GM12878 (cell line): ENCODE results near the gene ZNF646. TPM values are rescaled to one million over a fixed set of nuclear protein-coding genes. Genes with fewer than 3 reads are reported as not detected.

Experiments
- ATAC-seq: fragments of 200-7000 bp; cut with Tn5 transposase; 3 replicates; pipeline ENCODE4 v1.9.1; 2020; ENCODE audit warnings: mild to moderate bottlenecking, moderate library complexity
- BruUV-seq: library from RNA; stranded (reverse); fragments of 400-500 nt; replicated peaks from 2 replicates; lab custom pipeline; 2021; lab: Mats Ljungman, UMichigan
- CTCF ChIA-PET: fragments of 300-600 bp; sonication (Branson Sonifier 250); formaldehyde crosslinking; extraction: SDS; loops from one replicate; lab custom pipeline; 2021; ENCODE audit warnings: inconsistent platforms; lab: Yijun Ruan, JAX
- POLR2A ChIA-PET: fragments of 350-600 bp; formaldehyde crosslinking; extraction: SDS; loops from one replicate; lab custom pipeline; 2021; ENCODE audit warnings: inconsistent platforms; lab: Charles Lee
- RAD21 ChIA-PET: fragments of 300-600 bp; sonication (Branson Sonifier 250); formaldehyde crosslinking; loops from one replicate; lab custom pipeline; 2023; ENCODE audit warnings: antibody characterized with exemption; ENCODE audit not compliant: unreplicated experiment; lab: Charles Lee
- SMC1A ChIA-PET: fragments of 300-600 bp; sonication (Branson Sonifier 250); formaldehyde crosslinking; loops from one replicate; lab custom pipeline; 2023; ENCODE audit not compliant: unreplicated experiment, uncharacterized antibody; lab: Charles Lee
- DNase-seq: peaks from one replicate; pipeline ENCODE4 v3.0.0-alpha.2; 2011; ENCODE audit warnings: low read depth, low spot score
- FAIRE-seq: peaks from 3 replicates; lab custom pipeline; 2011; peaks lifted over from hg19 to GRCh38; lab: Jason Lieb, UNC
- H2AFZ ChIP-seq: 2 replicates; pipeline ENCODE4 v1.6.0; 2011; ENCODE audit warnings: low read depth, low read length, control low read depth; ENCODE audit not compliant: control insufficient read depth
- H3K27ac ChIP-seq: 2 replicates; pipeline ENCODE4 v1.5.1; 2011; ENCODE audit warnings: control low read depth; ENCODE audit not compliant: control insufficient read depth, insufficient read depth
- H3K27me3 ChIP-seq, 2 experiments: replicated peaks in 1 of 2; 2 replicates each; pipeline versions ENCODE4 v1.6.0 to v1.6.1; 2011; ENCODE audit warnings: low read length in 1 of 2; ENCODE audit not compliant: control insufficient read depth in 2 of 2, insufficient read depth in 2 of 2
- H3K36me3 ChIP-seq, 2 experiments: 2 replicates each; pipeline ENCODE4 v1.5.1; 2011; ENCODE audit warnings: low read length in 1 of 2; ENCODE audit not compliant: control insufficient read depth in 2 of 2, insufficient read depth in 2 of 2
- H3K4me1 ChIP-seq: 2 replicates; pipeline ENCODE4 v1.6.1; 2011; ENCODE audit warnings: mild to moderate bottlenecking, low read length, moderate library complexity, mixed read lengths; ENCODE audit not compliant: control insufficient read depth, insufficient read depth
- H3K4me2 ChIP-seq: 2 replicates; pipeline ENCODE4 v1.6.0; 2011; ENCODE audit warnings: control low read depth; ENCODE audit not compliant: control insufficient read depth, insufficient read depth
- H3K4me3 ChIP-seq: fragments of 200-600 bp; sonication (generic); 2 replicates; pipeline ENCODE4 v1.5.1; 2016
- H3K79me2 ChIP-seq: 2 replicates; pipeline ENCODE4 v1.6.0; 2011; ENCODE audit warnings: low read length; ENCODE audit not compliant: control insufficient read depth, insufficient read depth
- H3K9ac ChIP-seq: 2 replicates; pipeline ENCODE4 v1.8.0; 2011; ENCODE audit warnings: low read length, control low read depth, mixed read lengths; ENCODE audit not compliant: control insufficient read depth, insufficient read depth
- H3K9me3 ChIP-seq: replicated peaks from 3 replicates; pipeline ENCODE4 v1.5.1; 2011; ENCODE audit warnings: mild to moderate bottlenecking, low read length; ENCODE audit not compliant: control insufficient read depth, insufficient read depth
- H4K20me1 ChIP-seq: 2 replicates; pipeline ENCODE4 v1.6.0; 2011; ENCODE audit not compliant: control insufficient read depth, insufficient read depth
- CHD4 ChIP-seq: fragments of 200-600 bp; sonication (generic); IDR thresholded peaks from 2 replicates; pipeline ENCODE4 v1.6.1; 2016; ENCODE audit warnings: mild to moderate bottlenecking
- CTCF ChIP-seq, 3 experiments: IDR thresholded peaks in 2 of 3; conservative IDR thresholded peaks in 1 of 3; 2 replicates each; pipeline ENCODE4 v1.5.1; 2011; ENCODE audit warnings: low read depth in 3 of 3, low read length in 3 of 3, mild to moderate bottlenecking in 3 of 3, control low read depth in 2 of 3, moderate library complexity in 2 of 3, inconsistent platforms in 1 of 3, mixed read lengths in 1 of 3; ENCODE audit not compliant: control insufficient read depth in 2 of 3, insufficient read depth in 1 of 3; ENCODE audit errors: extremely low read depth in 1 of 3
- E2F8 ChIP-seq: fragments of 450-650 bp; IDR thresholded peaks from 2 replicates; pipeline ENCODE4 v1.6.1; 2018; ENCODE audit warnings: mild to moderate bottlenecking, low read depth, moderate library complexity; ENCODE audit not compliant: partially characterized antibody
- EED ChIP-seq: sonication (generic); IDR thresholded peaks from 2 replicates; pipeline ENCODE4 v1.6.1; 2016; ENCODE audit warnings: antibody characterized with exemption, low read depth
- EP300 ChIP-seq, 2 experiments: fragments of 150-350 bp in 1 of 2; IDR thresholded peaks; 2 replicates each; pipeline ENCODE4 v1.6.1; 2011 to 2012; ENCODE audit warnings: low read depth in 2 of 2, low read length in 2 of 2, borderline replicate concordance in 1 of 2, improper control_type of control experiment in 1 of 2, inconsistent platforms in 1 of 2; ENCODE audit not compliant: control insufficient read depth in 1 of 2
- MAX ChIP-seq: IDR thresholded peaks from 2 replicates; pipeline ENCODE4 v1.6.1; 2012; ENCODE audit warnings: low read depth, low read length, improper control_type of control experiment
- MTA2 ChIP-seq: fragments of 450-650 bp; IDR thresholded peaks from 2 replicates; pipeline ENCODE4 v1.6.1; 2016; ENCODE audit warnings: low read depth, mild to moderate bottlenecking, moderate library complexity
- MYC ChIP-seq: IDR thresholded peaks from 2 replicates; pipeline ENCODE4 v1.6.1; 2011; ENCODE audit warnings: mild to moderate bottlenecking, low read length, moderate library complexity, inconsistent platforms; ENCODE audit not compliant: insufficient read depth, insufficient replicate concordance, insufficient read length, severe bottlenecking
- PML ChIP-seq: IDR thresholded peaks from 2 replicates; pipeline ENCODE4 v1.6.1; 2012; ENCODE audit warnings: low read length, inconsistent platforms
- POU2F2 ChIP-seq: IDR thresholded peaks from 3 replicates; pipeline ENCODE4 v1.6.1; 2011; ENCODE audit warnings: low read depth, mild to moderate bottlenecking, low read length, borderline replicate concordance
- RAD51 ChIP-seq: fragments of 450-650 bp; IDR thresholded peaks from 2 replicates; pipeline ENCODE4 v1.6.1; 2016; ENCODE audit warnings: moderate library complexity, mild to moderate bottlenecking, inconsistent platforms
- SP1 ChIP-seq: IDR thresholded peaks from one replicate; pipeline ENCODE4 v1.6.1; 2011; ENCODE audit warnings: low read depth, low read length
- SREBF2 ChIP-seq: IDR thresholded peaks from 2 replicates; pipeline ENCODE4 v1.6.1; 2012; ENCODE audit warnings: mild to moderate bottlenecking, low read length
- WGBS: methylation state at CpG from one replicate; pipeline ENCODE4 v1.1.6; 2016; ENCODE audit warnings: low lambda C conversion rate; ENCODE audit not compliant: insufficient replicate concordance, insufficient coverage; ENCODE audit errors: missing lambda C conversion rate; 5-methylcytosine and 5-hydroxymethylcytosine counted together
- in situ Hi-C: fragments of 300-500 bp; cut with MboI; formaldehyde crosslinking; loops from 9 replicates; pipeline ENCODE4 v1.14.3; 2018; ENCODE audit warnings: mixed read lengths
- intact Hi-C: fragments of 100-400 bp; cut with micrococcal nuclease; formaldehyde crosslinking; loops from one replicate; pipeline ENCODE4 v1.14.2; 2022; ENCODE audit not compliant: unreplicated experiment
- polyA plus RNA-seq, 11 experiments: library from polyadenylated mRNA; depleted of rRNA in 4 of 11; unstranded in 6 of 11; stranded (reverse) in 5 of 11; fragments of >200 nt; fragmentation: Nextera tagmentation in 4 of 11; fragmentation: Illumina TruSeq in 1 of 11; extraction: Ambion mirVana in 4 of 11; extraction: Trizol in 1 of 11; gene quantifications; 1 replicate in 1 of 11; 2 replicates in 10 of 11; pipeline versions ENCODE4 v1.2.1 to v1.2.3, GENCODE V29; 2011 to 2016; ENCODE audit warnings: inconsistent platforms in 2 of 11, missing spikeins in 2 of 11, low read depth in 1 of 11
- total RNA-seq, 4 experiments: library from RNA; depleted of rRNA in 3 of 4; stranded (reverse); fragments of >200 nt in 3 of 4; fragmentation: Illumina TruSeq in 1 of 4; extraction: Trizol in 1 of 4; gene quantifications; 2 replicates each; pipeline versions ENCODE4 v1.2.1 to v1.2.3, GENCODE V29; 2013 to 2021

ZNF646 gene
- total and polyA plus RNA-seq, 10 of the 15 experiments (the other 5 are each of a cell fraction or from before 2014, with no cell fraction given) = 0.10 to 21.8 (median 6.4) TPM

- TF ChIP-seq MTA2 (no peak), MYC (no peak), PML (no peak)
- TF ChIP-seq, all 136 proteins: peak for 0
Observed at GRCh38 chr16:31130336-31130891, 56.2 kb downstream of the ZNF646 start (continued).

GRCh38 chr16:31130899-31131298, 56.7 kb downstream of the ZNF646 start:
- POLR2A ChIA-PET = no interaction called here

More at GRCh38 chr16:31130899-31131298, 56.7 kb downstream of the ZNF646 start:
- Histone ChIP-seq H3K27me3 (no peaks in the 10 kb centered on the region), H3K4me2 (no peak overlapping the region), H2AFZ (no peak overlapping the region), H3K9ac (no peak overlapping the region), H4K20me1 (no peaks in the 10 kb centered on the region), H3K27ac (no peak overlapping the region), H3K79me2 (no peaks in the 10 kb centered on the region), H3K4me3 (no peak overlapping the region), H3K36me3 (no peaks in the 10 kb centered on the region; a peak in 2 of 4 replicates), H3K9me3 (no peaks in the 10 kb centered on the region), H3K4me1 (no peaks in the 10 kb centered on the region)
- intact Hi-C loops (no loop called here), in situ Hi-C loops (no loop called here)
- no TSS peak for BruUV-seq
- CTCF ChIA-PET = no interaction called here
- ATAC-seq = no peak
- no peak for FAIRE-seq
- TF ChIP-seq CTCF (IDR thresholded peaks at IDR 0.05 in 2 of 3, conservative IDR thresholded peaks at IDR 0.05 in 1 of 3; ENCODE audit: control insufficient read depth in 2 of 3, extremely low read depth in 1 of 3, insufficient read depth in 1 of 3, low read depth in 3 of 3, low read length in 3 of 3) = no peak
- TF ChIP-seq MAX = no peak
- no peak for TF ChIP-seq E2F8
- TF ChIP-seq RAD51 = no peak
- no peak for TF ChIP-seq EP300 (IDR thresholded peaks at IDR 0.05; ENCODE audit: borderline replicate concordance in 1 of 2, control insufficient read depth in 1 of 2, low read depth in 2 of 2, low read length in 2 of 2)
- TF ChIP-seq SREBF2 = no peak
- no peak for TF ChIP-seq POU2F2
- TF ChIP-seq CHD4 = no peak
- no peak for TF ChIP-seq EED
- no peak for TF ChIP-seq SP1
- 82% methylated on average over 4 of the region's 6 CpGs for WGBS
- no peak for DNase-seq
- SMC1A ChIA-PET = no interaction called here
- RAD21 ChIA-PET = interaction anchor here (0.5 kb wide), 1 partner anchor 21 kb away, joined by 3 read pairs; no protein-coding TSS in a partner anchor
